GM21576 (cell line): ENCODE measurements around the gene ANOS1.
"Not testable (repeated sequence)": the region's sequence is repeated elsewhere in the genome, so short reads cannot be mapped to it uniquely, and the experiment has no call there.

Experiments
- ATAC-seq: cut with Tn5 transposase; IDR thresholded peaks from one replicate; pipeline ENCODE4 v1.9.1; 2021; ENCODE audit warnings: mild to moderate bottlenecking, moderate library complexity; ENCODE audit not compliant: unreplicated experiment

ANOS1 gene

DNA sequence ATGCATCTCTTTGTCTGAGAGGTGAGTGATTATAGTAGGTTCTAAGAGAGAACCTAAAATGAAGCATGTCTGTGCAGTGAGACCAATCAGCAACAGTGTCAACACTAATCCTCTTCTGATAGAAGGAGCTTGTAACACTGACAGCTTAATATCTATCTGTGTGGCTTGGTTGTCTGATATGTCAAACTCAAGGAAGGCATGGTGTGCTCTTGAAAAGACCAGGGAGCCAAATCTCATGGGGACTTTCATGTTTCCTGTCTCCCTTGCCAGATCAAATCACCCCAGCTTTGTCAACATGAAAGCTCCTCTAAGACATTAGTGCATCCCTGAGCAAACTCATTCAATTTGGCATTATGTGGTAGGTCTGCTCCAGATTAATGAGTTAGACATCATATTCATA, 95.4 kb downstream of the ANOS1 start:
- ATAC-seq: no peak

DNA sequence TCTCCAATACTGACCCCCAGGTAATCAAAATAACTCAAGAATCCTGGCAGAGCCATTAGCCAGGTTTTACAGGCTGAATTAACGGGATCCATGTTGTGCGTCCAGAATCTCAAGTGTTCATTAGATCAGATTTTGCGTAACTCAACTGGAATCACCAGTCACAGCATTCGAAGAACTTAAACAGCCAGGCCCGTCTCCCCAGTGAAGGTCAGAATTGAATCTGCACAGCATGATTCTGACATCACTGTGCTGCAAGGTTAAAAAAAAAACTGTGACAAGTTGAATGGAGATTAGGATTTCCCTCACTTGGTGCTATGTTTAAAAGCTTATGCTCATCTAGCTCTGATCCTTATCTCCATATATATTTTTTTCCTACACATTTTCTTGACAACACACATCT, 96.1 kb downstream of the ANOS1 start:
- no peak for ATAC-seq

DNA sequence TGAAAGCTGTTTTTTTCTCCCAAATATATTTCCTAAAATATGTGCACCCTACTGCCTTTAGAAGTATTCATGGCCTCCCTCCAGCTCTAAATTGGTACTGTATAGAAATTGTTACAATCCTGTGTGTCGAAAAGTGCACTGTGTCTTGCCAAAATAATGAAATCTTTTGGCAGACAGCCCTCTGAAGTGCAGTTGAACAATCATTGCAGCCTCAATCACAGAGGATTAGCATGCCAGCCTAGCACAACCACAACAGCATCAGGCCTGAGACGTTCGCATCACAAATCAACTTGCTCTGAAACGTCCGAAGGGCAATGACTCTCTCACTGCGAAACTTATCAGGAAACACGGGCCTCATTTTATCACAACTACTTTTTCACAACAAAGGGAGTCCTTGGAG, 99.0 kb downstream of the ANOS1 start:
- ATAC-seq: no peak

DNA sequence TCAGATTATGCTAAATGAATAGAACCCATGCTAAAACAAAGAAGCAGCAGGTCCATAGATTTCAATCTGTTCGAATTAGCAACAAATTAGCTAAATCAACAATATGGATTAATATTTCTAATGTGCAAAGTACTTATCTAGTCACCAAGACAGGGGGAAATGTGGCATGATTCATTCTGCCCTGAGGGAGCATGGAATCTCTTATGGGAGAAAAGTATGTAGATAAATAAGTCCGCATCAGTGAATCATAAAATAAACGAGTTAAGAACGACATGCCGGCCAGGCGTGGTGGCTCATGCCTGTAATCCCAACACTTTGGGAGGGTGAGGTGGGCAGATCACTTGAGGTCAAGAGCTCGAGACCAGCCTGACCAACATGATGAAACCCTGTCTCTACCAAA, 102.1 kb downstream of the ANOS1 start:
- no peak for ATAC-seq

DNA sequence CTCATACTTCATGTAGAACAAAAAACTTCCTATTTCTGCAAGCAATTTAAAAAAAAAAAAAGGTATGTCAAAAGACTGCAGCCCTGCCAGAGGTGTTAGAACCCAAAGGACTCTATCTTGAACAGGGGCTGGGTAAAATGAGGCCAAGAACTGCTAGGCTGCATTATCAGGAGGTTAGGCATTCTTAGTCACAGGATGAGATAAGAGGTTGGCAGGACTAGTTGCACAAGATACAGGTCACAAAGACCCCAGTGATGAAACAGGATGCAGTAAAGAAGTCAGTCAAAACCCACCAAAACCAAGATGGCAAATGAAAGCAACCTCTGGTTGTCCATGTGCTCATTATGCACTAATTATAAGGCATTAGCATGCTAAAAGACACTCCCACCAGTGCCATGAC, 104.1 kb downstream of the ANOS1 start:
- no peak for ATAC-seq

DNA sequence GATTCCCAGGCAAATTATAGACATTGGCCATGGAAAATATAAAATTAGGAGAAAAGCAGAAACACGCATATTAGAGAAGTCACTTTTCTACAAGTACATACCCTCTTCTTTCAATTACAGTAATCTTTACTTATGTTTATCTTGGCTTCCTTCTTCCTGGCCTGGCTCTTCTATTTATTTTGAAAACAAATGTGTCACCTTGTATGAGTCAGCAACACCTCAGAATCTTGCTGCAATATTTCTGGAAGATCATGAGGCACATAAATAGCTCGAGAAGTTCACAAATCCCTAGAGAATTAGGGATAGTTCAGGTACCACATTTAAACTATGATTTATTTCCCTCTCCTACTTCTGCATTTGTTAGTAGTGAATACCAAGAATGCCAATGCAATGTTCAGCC, 124.6 kb downstream of the ANOS1 start:
- ATAC-seq: no peak

DNA sequence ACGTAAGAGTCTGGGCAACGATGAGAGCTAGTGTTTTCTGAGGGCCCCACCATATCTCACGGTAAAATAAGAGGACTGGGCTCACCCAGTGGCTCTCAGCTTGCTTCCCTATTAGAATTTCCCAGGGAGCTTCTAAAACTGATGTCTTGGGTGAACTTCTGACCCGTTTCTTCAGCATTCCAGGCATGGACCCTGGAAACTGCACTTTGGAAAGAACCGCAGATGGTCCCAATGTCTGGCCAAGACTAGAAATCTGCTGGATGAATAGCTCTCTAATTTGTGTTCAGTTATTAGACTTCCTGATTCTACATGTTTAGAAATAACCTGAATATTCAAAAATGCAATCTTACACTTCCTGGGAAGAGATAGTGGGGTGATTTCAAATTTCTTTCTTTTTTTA, 127.8 kb downstream of the ANOS1 start:
- ATAC-seq: no peak

DNA sequence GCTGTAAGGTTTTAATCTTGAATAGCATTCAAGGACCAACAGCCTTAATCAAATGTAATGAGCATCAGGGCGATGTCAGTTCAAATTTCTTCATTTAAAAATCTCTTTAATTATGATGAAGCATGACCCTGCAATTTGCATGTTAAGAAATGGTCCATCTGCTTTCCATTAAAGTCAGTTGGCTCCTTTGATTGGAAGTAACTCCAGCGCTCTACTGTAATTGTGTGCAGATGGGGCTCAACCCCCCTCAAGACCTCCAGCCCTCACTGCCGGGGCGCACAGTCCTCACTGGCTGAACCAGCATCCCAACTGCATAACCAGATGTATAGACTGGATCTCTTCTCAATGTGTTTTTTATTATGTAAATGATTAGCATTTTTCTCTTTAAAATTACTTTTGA, 140.4 kb downstream of the ANOS1 start:
- no peak for ATAC-seq

DNA sequence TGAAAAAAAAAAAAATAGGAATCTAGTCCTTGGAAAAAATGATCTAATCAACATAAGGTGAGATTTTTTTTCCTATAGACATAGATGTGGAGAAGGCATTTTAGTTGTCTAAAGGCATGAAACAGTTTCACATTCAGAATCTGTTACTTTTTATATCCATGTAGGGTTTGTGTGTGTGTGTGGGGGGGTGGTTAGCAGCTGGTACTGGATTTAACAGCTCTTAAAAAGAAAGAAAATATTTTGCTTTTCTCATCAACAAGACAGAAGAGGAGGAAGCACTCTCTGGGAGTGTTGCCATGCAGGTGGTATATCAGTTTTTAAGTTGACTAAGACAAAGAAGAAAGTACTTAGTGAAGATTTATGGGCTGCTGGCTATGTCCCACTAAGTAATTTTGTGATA, 145.0 kb downstream of the ANOS1 start:
- no peak for ATAC-seq

DNA sequence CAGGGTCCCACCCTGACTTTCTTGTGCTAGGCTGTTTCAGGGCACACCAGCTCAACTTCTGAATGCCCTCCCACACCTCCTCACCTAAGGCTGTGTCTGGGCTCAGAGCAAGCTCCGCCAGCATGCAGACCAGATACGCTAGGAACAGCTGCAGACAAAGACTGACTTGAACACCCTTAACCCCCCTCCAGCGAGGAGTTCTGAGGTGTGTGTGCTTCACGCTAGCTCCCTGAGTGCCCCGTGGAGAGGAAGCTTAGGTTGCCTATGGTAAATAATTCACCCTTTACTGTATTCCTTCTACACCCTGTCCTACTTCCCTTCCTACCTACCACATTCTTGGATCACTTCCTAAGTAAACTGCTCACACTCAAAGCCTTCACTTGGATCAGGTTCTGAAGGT, 152.3 kb downstream of the ANOS1 start:
- ATAC-seq: no peak

DNA sequence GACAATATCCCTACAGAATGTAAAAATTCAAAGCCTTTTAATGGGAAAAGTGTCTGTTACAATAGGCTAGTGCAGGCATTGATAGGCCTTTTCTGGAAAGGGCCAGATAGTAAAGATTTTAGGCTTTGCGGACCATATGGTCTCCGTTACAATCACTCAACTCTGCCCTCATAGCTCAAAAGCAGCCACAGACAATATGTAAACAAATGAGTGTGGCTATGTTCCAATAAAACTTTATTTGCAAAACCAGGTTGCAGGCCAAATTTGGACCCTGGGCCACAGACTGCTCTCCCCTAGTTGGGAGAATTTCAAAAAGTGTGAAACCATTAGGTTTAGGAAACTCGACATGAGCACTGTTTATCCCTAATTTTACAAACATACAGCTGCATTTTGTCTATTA, 155.1 kb downstream of the ANOS1 start:
- ATAC-seq: no peak

DNA sequence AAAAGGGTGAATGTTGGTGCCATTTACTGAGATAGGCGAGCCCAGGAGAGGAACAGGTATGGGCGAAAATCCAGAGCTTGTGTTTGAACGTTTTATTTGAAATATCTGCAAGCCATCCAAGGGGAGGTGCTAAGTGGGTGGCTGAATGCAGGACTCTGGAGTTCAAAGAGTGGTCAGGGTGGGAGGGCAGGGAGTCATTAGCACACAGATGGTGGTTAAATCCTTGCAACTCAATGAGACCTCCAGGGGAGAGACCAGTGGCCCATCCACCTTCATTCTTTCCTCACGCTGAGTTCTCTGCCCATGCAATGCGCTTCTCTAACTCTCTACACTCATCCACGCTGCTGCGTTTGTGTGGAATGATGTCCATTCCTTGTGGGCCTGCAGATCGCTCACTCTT, 166.2 kb downstream of the ANOS1 start:
- no peak for ATAC-seq

DNA sequence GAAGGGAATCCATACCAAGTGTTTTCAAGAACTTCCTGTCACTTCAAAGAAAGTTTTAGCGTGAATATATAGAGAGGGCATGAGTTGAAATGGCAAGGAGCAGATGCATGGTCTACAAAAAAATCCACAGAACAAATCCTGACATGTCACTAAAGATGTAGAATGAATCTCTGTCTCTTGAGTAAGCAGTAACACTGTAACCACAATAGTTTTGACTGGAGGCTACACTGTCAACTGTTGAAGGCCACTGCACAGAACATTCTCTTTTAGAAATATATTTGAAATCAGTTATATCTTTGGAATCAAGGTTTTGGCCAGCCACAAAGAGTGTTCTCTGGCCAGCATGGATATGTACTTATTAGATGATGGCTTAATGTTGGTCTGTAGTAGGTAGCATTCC, 183.5 kb downstream of the ANOS1 start:
- ATAC-seq: no peak

DNA sequence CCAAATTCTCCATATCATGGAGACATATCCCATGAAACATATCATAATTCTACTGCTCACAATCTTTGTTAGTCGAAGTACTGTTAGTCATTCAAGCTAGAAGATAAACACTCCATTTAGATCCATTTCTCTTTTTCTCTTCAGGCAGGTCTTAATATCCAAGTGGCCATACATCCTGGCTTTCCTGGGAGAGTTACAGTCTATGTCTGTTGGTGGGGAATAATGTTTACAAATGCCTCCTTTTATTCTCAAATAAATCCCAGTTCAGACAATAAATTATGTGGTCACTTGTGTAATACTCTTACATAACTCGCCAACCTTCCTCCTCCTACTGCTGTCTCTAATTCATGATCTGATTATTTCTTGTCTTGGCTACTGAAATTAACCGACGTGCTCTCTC, 185.2 kb downstream of the ANOS1 start:
- ATAC-seq: no peak

DNA sequence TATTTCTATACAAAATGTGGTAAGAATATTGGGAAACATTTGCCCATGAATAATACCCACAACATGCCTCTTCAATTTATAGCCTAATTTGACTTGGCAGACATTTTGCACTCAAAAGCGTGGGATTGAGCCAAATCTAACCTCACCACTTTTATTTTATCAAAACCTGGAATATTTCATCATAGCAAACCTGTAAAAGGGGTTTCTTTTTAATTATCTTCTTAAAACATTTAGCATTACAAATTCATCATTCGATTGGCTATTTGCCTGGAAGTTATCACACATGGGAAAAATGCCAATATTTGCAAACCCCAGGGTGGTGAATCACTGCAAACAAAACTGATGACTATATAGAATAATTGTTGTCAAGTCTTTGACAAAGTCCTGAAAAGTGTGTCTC, 211.1 kb downstream of the ANOS1 start:
- no peak for ATAC-seq

DNA sequence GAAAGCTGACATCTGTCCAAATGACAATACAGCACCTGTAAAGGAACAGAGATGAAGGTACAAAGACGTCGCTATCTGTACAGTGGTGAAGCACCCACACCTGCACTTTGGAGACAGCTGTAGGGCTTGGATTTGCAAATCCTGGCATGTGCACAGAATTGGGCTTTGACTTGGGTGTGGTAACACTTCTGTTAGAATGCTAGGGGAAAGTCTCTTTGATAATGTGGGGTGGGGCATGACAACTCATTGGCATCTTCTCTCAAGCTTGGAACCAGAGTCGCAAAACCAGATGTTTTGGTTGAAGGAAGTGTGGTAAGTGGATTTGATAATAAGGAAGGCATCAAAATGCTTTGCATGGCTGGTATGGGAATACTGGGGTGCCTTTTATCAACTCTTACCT, 211.8 kb downstream of the ANOS1 start:
- no peak for ATAC-seq

DNA sequence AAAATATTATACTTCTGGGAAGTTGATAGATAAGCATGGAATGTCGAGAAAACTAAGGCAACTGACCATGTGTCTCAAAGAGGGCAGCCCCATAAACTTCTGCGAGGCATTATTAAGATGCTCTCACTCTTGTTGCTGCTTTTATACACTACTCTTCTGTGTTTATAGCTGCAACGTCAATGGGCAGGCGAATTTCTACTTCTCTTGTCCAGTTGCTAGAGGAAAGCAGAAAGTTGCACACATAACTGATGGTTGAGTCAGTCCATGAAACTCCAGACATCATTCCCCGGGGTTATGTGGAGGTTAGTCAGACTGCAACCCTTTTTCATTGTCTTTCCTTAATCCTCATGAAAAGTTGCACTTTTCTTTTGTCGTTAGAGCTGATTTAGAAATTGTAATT, 227.5 kb downstream of the ANOS1 start:
- no peak for ATAC-seq

DNA sequence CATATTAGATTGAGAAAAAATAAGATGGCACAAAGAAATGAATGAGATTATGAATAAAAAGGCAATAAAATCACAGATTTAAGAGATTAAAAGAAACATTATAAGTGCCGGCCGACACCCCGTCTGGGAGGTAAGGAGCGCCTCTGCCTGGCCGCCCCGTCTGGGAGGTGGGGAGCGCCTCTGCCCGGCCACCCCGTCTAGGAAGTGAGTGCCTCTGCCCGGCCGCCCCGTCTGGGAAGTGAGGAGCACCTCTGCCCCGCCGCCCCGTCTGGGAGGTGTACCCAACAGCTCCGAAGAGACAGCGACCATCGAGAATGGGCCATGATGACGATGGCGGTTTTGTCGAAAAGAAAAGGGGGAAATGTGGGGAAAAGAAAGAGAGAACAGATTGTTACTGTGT, 229.8 kb downstream of the ANOS1 start:
- not testable (repeated sequence) for ATAC-seq

DNA sequence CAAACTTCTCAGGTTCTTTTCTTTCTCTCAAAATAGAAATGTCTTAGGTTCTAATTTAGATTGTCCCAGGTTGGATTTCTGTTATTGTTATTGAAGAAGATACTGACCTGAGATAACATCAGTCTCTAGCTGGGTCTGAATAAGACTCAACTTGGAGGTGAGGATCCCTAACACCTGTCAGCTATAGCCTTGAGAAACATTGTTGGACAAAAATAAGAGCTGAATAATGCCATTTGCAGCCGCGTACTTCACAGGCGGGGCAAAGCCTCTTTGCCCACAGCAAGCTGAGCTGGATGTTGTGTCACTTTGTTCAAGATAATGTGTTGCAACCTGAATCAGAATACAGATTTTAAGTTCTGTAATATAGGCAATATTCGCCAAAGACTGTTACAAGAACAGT, 231.7 kb downstream of the ANOS1 start:
- no peak for ATAC-seq

DNA sequence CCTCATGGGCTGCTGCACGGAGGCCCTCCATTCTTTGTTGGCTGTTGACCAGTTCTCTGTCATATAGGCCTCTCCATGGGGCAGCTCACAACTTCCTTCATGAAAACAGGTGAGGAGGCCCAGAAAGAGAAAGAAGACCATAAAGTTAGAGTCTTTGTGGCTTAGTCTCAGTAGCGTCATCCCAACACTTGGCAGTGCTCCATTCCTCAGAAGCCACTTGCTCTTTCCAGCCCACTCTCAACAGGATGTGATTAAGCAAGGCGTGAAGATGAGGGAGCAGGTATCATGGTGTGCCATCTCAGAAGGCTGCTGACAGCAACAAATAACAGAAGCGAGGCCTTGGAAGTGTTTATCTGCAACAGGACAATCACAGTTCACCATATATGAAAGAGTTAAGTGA, 236.9 kb downstream of the ANOS1 start:
- ATAC-seq: not testable (repeated sequence)

DNA sequence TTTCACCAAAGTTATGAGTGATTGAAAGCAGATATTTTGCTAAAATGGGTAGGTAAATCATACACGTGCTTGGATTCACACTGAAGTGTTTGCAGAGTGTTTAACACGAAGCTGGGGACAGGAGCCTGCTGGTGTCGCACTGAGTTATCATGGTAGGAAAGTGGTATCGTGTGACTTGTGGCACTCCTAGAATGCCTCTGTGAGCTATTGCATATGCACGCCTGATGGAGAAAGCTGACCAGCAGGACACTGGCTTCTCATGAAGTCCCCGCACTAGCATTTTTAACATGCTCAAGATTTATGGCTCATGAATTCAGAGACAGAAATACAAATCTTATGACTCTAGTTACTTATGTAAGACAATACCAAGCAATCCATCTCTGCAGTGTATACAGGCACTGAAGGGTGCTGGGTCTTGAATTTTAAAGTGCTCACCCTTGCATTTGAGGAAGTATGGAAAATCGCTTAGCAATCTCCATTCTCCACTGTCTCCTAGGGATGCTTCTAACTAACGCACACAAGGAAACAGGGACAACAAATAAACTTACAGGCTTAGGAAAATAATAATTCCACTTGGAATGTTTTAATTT, 247.5 kb downstream of the ANOS1 start:
- no peak for ATAC-seq
